ENCODE data around the gene OR13C3. TPM values are rescaled to one million over a fixed set of nuclear protein-coding genes. Genes with fewer than 3 reads are reported as not detected.

OR13C3 gene
- total RNA-seq (2014; rRNA removed; shearing (Covaris generic)) = not detected in 2 replicates
- not detected in 2 replicates for polyA plus RNA-seq (2016; fragmentation: Nextera tagmentation; extraction: Ambion mirVana)

DNA sequence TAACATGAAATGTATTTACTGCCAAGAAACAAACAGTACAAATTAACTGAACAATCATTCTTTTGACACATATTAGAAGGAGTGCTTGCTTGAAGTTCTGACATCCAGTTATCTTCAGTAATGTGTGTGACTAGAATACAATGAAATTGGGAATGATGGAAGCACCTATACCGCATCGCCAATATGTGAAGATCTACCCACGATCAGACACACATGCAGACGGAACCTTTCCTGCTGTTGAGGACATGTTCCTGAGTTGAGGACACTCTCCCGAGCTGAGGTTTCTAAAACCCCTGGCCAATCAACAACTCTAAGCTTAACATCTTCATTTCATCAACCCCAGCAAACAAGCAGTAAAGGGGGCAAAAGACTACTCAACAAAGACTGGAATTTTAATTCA lies at the start of gene OR13C3:
Gene OR13C3 (minus strand): TSS at position 101 of the 400 bp plus-strand sequence. CDS start 133 bp downstream, outside the sequence.
- no peaks in the 10 kb centered on the region for H3K79me2 ChIP-seq (ENCODE audit: insufficient read depth)
- H3F3A ChIP-seq (ENCODE audit: insufficient read depth) = no peaks in the 10 kb centered on the region
- no peaks in the 10 kb centered on the region for H3K27me3 ChIP-seq (replicated peaks; ENCODE audit: insufficient read depth)
- no peaks in the 10 kb centered on the region for H3K9me3 ChIP-seq (ENCODE audit: low read depth)
- no peak for TF ChIP-seq EZH2 (IDR thresholded peaks at IDR 0.05; ENCODE audit: insufficient read depth, poor library complexity, severe bottlenecking)
- TF ChIP-seq EZH2phosphoT487 (IDR thresholded peaks at IDR 0.05; ENCODE audit: insufficient read depth, low read depth) = no peak
- no peak within 1 kb of the TSS for H3K4me3 ChIP-seq
- in situ Hi-C loops (cut with MboI) = no loop called here
- H2AFZ ChIP-seq = no peak within 1 kb of the TSS
- no peak within 1 kb of the TSS for H3K9ac ChIP-seq
- H3K27ac ChIP-seq = no peak within 1 kb of the TSS
- no peaks in the 10 kb centered on the region for H3K36me3 ChIP-seq (ENCODE audit: low read depth)
- H3K4me2 ChIP-seq (ENCODE audit: unreplicated experiment) = no peak within 1 kb of the TSS
- WGBS, 2 experiments (ENCODE audit: low coverage in 1 of 2, low lambda C conversion rate in 2 of 2, missing lambda C conversion rate in 2 of 2) = 66 to 67% methylated on average over 5 of the region's 5 CpGs
- no peak for DNase-seq
- no peaks in the 10 kb centered on the region for H3K4me1 ChIP-seq (ENCODE audit: insufficient read depth)
- no peaks in the 10 kb centered on the region for H3K9me2 ChIP-seq (ENCODE audit: insufficient read depth)
- H4K20me1 ChIP-seq (ENCODE audit: insufficient read depth) = no peaks in the 10 kb centered on the region

DNA sequence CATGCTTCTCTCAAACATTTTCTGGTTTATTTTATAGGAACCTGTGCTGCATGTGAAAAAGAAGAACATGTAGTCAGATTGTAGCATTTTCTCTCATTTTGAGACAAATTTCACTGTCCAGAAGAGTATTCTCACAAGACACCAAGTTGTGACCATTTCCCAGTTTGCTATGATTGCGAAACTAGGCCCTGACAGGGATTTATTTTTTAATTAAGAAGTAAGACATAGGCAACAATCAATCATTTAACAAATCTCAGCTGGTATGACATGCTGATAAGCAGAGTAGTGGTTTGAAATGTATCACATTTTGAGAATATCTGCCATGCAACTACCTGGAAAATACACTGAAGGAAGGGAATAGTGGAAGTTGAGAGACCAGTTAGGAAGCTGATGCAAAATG lies 43.9 kb upstream of the OR13C3 start:
- no peaks in the 10 kb centered on the region for H4K20me1 ChIP-seq (ENCODE audit: insufficient read depth)
- in situ Hi-C loops (cut with MboI) = no loop called here
- no peaks in the 10 kb centered on the region for H3K9me2 ChIP-seq (ENCODE audit: insufficient read depth)
- no peaks in the 10 kb centered on the region for H3K9me3 ChIP-seq (ENCODE audit: low read depth)
- no peak overlapping the region for H3K9ac ChIP-seq
- H2AFZ ChIP-seq = no peak overlapping the region
- no peak for DNase-seq
- no peak overlapping the region for H3K4me3 ChIP-seq
- H3K79me2 ChIP-seq (ENCODE audit: insufficient read depth) = no peaks in the 10 kb centered on the region
- H3K4me2 ChIP-seq (ENCODE audit: unreplicated experiment) = no peak overlapping the region
- H3K27ac ChIP-seq = no peak overlapping the region
- no peaks in the 10 kb centered on the region for H3K4me1 ChIP-seq (ENCODE audit: insufficient read depth)
- WGBS, 2 experiments (ENCODE audit: low coverage in 1 of 2, low lambda C conversion rate in 2 of 2, missing lambda C conversion rate in 2 of 2) = 49 to 70% methylated on average over 1 of the region's 1 CpG
- no peaks in the 10 kb centered on the region for H3F3A ChIP-seq (ENCODE audit: insufficient read depth)
- no peaks in the 10 kb centered on the region for H3K27me3 ChIP-seq (replicated peaks; ENCODE audit: insufficient read depth)
- no peaks in the 10 kb centered on the region for H3K36me3 ChIP-seq (ENCODE audit: low read depth)
- no peak for TF ChIP-seq EZH2 (IDR thresholded peaks at IDR 0.05; ENCODE audit: insufficient read depth, poor library complexity, severe bottlenecking)
- TF ChIP-seq EZH2phosphoT487 (IDR thresholded peaks at IDR 0.05; ENCODE audit: insufficient read depth, low read depth) = no peak

DNA sequence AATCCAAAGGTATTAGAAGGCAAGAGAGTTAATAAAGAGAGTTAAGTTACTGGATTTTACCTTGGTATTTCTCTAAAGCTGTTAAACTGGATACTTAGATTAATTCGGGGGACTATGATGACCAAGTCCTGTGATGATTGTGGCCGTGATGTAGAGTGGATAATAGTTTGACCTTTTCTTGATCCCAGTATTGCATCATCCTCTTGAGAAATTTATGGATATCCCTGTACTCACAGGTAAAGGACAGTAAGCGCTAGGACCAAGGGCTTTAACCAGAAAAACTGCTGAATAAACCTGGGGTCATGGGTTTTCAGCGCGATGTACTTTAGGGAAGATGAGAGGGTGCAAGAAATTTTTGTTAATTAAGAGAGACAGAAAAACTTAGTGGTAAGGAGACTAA lies 40.6 kb upstream of the OR13C3 start:
- Histone ChIP-seq H4K20me1 (ENCODE audit: insufficient read depth) (no peaks in the 10 kb centered on the region), H3F3A (ENCODE audit: insufficient read depth) (no peaks in the 10 kb centered on the region), H3K27me3 (replicated peaks; ENCODE audit: insufficient read depth) (no peaks in the 10 kb centered on the region), H2AFZ (no peak overlapping the region), H3K9ac (no peak overlapping the region), H3K9me2 (ENCODE audit: insufficient read depth) (no peaks in the 10 kb centered on the region), H3K79me2 (ENCODE audit: insufficient read depth) (no peaks in the 10 kb centered on the region), H3K9me3 (ENCODE audit: low read depth) (no peaks in the 10 kb centered on the region), H3K4me2 (ENCODE audit: unreplicated experiment) (no peak overlapping the region), H3K27ac (no peak overlapping the region), H3K36me3 (ENCODE audit: low read depth) (no peaks in the 10 kb centered on the region), H3K4me1 (ENCODE audit: insufficient read depth) (no peaks in the 10 kb centered on the region), H3K4me3 (no peak overlapping the region)
- in situ Hi-C loops (cut with MboI) = no loop called here
- 78 to 82% methylated on average over 5 of the region's 5 CpGs for WGBS, 2 experiments (ENCODE audit: low coverage in 1 of 2, low lambda C conversion rate in 2 of 2, missing lambda C conversion rate in 2 of 2)
- no peak for DNase-seq
- TF ChIP-seq EZH2 (IDR thresholded peaks at IDR 0.05; ENCODE audit: insufficient read depth, poor library complexity, severe bottlenecking) (no peak), EZH2phosphoT487 (IDR thresholded peaks at IDR 0.05; ENCODE audit: insufficient read depth, low read depth) (no peak)

DNA sequence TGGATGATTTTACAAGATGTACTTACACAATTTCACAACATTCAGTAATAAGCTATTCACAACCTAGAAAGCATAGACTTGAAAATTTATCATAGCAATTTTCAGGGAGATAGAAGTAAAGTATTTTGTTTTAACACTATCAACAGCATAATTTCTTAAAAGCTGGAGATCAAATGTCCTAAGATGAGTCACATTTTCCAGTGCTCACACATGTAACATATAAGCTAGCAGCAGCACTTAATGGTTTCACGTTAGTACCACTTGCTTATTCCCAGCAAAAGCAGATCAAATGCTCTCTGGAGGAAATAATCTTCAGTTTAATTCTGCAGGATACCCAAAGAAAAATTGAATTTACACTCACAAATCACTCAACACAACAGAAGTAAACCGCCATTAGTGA lies 38.8 kb upstream of the OR13C3 start:
- Histone ChIP-seq H3K4me3 (no peak overlapping the region), H3K36me3 (ENCODE audit: low read depth) (no peaks in the 10 kb centered on the region), H3K4me1 (ENCODE audit: insufficient read depth) (no peaks in the 10 kb centered on the region), H2AFZ (no peak overlapping the region), H3F3A (ENCODE audit: insufficient read depth) (no peaks in the 10 kb centered on the region), H3K9me3 (ENCODE audit: low read depth) (no peaks in the 10 kb centered on the region), H3K9me2 (ENCODE audit: insufficient read depth) (no peaks in the 10 kb centered on the region), H3K9ac (no peak overlapping the region), H3K27ac (no peak overlapping the region), H3K27me3 (replicated peaks; ENCODE audit: insufficient read depth) (no peaks in the 10 kb centered on the region), H3K79me2 (ENCODE audit: insufficient read depth) (no peaks in the 10 kb centered on the region), H4K20me1 (ENCODE audit: insufficient read depth) (no peaks in the 10 kb centered on the region), H3K4me2 (ENCODE audit: unreplicated experiment) (no peak overlapping the region)
- DNase-seq = peak; percentile 6
- in situ Hi-C loops (cut with MboI) = no loop called here
- TF ChIP-seq EZH2 (IDR thresholded peaks at IDR 0.05; ENCODE audit: insufficient read depth, poor library complexity, severe bottlenecking) (no peak), EZH2phosphoT487 (IDR thresholded peaks at IDR 0.05; ENCODE audit: insufficient read depth, low read depth) (no peak)
- 5 to 13% methylated on average over 2 of the region's 2 CpGs for WGBS, 2 experiments (ENCODE audit: low coverage in 1 of 2, low lambda C conversion rate in 2 of 2, missing lambda C conversion rate in 2 of 2)

DNA sequence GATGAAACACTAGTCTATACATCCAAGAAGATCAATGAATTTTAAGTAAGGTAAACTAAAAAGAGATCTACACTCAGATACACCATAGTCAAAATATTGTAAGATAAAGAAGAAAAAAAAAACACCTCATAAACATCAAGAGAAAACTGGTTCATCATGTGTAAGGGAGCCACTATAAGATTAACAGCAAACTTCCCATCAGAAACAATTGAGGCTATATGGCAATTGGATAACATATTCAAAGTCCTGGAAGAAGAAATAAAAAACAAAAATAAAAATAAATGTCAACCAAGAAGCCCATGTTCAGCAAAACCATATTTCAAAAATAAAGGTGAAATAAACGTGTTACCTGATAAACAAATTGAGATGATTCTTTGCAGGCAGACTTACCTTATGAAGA lies 36.0 kb upstream of the OR13C3 start:
- no peak overlapping the region for H3K4me2 ChIP-seq (ENCODE audit: unreplicated experiment)
- no peaks in the 10 kb centered on the region for H3K9me3 ChIP-seq (ENCODE audit: low read depth)
- no peaks in the 10 kb centered on the region for H3K9me2 ChIP-seq (ENCODE audit: insufficient read depth)
- H3K36me3 ChIP-seq (ENCODE audit: low read depth) = no peaks in the 10 kb centered on the region
- H3K79me2 ChIP-seq (ENCODE audit: insufficient read depth) = no peaks in the 10 kb centered on the region
- H3K9ac ChIP-seq = no peak overlapping the region
- no peaks in the 10 kb centered on the region for H3K4me1 ChIP-seq (ENCODE audit: insufficient read depth)
- H4K20me1 ChIP-seq (ENCODE audit: insufficient read depth) = no peaks in the 10 kb centered on the region
- no peak overlapping the region for H3K27ac ChIP-seq
- 7 to 23% methylated on average over 1 of the region's 1 CpG for WGBS, 2 experiments (ENCODE audit: low coverage in 1 of 2, low lambda C conversion rate in 2 of 2, missing lambda C conversion rate in 2 of 2)
- in situ Hi-C loops (cut with MboI) = no loop called here
- no peaks in the 10 kb centered on the region for H3K27me3 ChIP-seq (replicated peaks; ENCODE audit: insufficient read depth)
- no peak for DNase-seq
- TF ChIP-seq EZH2 (IDR thresholded peaks at IDR 0.05; ENCODE audit: insufficient read depth, poor library complexity, severe bottlenecking) (no peak), EZH2phosphoT487 (IDR thresholded peaks at IDR 0.05; ENCODE audit: insufficient read depth, low read depth) (no peak)
- no peaks in the 10 kb centered on the region for H3F3A ChIP-seq (ENCODE audit: insufficient read depth)
- H3K4me3 ChIP-seq = no peak overlapping the region
- no peak overlapping the region for H2AFZ ChIP-seq
